Middle frontal gyrus (tissue), 1 donor: ENCODE data around the gene LRIT3.

ENCODE experiments used
- DNase-seq: peaks from one replicate; pipeline ENCODE4 v3.0.0-alpha.2; 2015; ENCODE audit warnings: low spot score; ENCODE audit errors: extremely low spot score

Gene LRIT3, protein sequence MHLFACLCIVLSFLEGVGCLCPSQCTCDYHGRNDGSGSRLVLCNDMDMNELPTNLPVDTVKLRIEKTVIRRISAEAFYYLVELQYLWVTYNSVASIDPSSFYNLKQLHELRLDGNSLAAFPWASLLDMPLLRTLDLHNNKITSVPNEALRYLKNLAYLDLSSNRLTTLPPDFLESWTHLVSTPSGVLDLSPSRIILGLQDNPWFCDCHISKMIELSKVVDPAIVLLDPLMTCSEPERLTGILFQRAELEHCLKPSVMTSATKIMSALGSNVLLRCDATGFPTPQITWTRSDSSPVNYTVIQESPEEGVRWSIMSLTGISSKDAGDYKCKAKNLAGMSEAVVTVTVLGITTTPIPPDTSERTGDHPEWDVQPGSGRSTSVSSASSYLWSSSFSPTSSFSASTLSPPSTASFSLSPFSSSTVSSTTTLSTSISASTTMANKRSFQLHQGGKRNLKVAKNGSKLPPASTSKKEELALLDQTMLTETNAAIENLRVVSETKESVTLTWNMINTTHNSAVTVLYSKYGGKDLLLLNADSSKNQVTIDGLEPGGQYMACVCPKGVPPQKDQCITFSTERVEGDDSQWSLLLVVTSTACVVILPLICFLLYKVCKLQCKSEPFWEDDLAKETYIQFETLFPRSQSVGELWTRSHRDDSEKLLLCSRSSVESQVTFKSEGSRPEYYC

DNA sequence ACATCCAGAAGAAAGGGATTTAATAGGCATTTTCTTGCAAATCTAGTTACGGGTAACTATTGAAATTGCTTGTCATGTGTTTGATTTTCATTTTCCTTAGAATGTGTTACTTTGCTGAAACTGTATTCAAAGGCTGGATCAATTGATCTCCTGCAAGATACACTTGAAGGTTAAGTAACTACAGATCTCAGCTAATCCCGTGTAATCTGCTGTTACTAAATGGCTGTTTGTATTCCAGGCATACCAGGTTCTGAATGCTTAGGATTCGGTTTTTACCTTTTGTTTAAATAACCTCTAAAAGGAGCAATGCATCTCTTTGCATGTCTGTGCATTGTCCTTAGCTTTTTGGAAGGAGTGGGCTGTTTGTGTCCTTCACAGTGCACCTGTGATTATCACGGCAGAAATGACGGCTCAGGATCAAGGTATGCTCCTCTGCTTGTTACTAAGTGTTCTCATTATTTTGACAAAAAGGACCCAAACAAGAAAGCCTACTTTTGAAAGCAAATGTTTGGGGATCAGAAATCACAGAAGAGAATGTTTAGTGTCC, at the start of gene LRIT3:
LRIT3 (plus strand) TSS at position 212 of the 547 bp plus-strand sequence; CDS start at position 307, 95 bp downstream.
- DNase-seq = no peak

DNA sequence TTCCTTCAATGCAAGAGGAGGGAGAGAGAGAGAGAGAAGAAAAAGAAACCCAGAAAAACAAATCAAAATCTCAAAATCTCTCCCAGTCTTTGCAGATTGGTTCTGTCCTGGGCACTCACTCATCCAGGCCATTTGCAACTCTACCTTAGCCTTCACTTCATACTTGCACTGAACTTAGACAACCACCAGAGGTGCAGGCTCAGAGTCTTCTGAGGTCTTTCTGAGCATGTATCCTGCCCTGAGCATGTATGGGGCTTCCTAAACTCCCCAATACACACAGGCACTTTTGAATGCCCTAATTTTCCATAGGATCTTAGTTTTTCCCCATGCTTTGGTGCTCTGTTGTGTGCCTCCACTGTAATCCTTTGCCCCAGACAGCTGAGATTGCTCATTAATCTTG, 49.0 kb upstream of the LRIT3 start:
- DNase-seq = no peak

DNA sequence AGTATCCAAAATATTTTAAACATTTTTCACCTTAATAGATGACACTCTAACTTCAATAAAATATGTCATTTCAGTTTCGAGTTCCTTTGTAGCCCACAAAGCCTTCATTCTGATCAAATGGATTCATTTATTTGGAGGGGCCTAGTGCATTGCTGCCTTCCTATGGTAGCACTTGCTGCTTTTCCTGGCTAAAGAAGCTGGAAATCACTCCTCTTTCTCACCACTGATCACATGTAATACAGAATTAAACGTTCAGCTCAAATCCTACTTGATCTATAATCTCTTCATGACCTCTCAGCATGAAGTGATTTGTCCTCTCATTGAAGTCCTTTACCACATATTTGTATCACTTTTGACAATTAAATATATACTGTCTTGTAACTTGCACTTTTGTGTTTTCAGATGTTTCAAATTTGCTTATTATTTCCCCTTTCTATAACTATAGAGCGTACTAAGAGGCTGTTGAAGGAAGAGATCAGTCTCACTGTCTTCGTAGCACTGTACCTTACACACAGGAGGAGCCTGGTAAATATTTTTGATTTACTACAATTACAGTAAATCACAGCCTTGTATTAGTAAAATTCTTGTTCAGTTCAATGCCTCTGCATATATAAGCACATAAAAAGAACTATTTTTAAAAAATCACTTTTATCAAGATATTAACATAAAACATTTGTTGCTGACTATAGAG, 46.7 kb upstream of the LRIT3 start:
- DNase-seq = no peak

DNA sequence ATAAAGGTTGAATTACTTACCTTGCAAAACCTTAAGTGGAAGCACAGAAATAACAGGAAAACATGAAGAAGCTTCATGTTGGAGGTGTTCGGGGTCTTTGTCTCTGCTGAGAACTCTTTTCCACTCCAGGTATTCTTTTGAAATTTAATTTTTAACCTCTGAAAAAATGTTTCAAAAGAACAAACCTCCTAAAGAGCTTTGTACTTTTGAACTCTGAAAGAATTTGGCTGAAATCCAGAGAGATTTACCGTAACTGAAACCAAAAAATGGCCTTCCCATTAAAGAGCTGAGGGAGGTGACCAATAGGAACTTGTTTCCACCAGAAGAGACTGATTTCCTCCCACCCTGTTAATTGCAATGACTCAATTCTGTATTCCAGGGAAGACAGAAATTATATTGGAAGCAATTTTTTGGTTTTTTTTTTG, 46.0 kb upstream of the LRIT3 start, which contains the start of gene CFI:
CFI (minus strand) TSS at position 105 of the 425 bp plus-strand sequence; CDS start at position 77, 28 bp downstream.
- no peak for DNase-seq

DNA sequence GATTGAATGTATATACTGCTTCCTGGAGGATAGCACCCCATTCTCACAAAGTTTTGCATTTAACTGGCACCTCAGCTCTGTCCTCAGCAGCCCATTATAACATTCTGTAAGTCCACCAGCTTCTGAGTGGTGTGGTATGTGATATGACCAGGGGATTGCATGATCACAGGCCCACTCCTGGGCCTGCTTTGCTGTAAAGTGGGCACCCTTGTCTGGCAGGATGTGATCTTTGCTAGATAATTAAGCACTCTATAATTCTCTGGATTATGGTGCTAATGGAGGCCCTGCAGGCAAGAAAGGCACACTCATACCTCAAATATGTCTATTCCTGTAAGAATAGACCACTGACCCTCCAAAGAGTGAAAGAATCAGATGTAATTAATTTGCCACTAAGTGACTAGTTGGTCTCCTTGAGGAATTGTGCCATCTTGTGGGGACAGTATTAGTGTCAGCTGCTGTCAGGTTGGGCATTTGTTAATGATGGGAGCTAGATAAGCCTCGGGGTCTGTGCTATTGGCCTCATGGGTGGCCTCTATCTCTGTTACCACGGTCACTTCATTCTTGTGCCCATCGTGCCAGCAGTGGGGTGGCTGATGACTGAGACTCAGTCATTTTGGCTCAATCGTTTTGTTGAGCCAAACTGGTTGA, 43.9 kb upstream of the LRIT3 start:
- DNase-seq = no peak

DNA sequence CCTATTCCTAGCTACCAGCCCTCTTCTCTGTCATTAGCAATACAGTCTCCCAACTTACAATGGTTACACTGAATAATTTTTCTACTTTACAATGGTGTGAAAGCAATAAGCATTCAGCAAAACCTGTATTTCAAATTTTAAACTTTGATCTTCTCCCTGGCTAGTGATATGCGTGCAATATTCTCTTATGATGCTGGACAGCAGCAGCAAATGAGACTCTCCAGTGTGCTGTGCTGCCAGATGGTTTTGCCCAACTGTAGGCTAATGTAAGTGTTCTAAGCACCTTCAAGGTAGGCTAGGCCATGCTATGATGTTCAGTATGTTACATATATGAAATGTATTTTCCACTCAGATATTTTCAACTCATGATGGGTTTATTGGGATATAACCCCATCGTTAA, 38.3 kb upstream of the LRIT3 start:
- DNase-seq = no peak

DNA sequence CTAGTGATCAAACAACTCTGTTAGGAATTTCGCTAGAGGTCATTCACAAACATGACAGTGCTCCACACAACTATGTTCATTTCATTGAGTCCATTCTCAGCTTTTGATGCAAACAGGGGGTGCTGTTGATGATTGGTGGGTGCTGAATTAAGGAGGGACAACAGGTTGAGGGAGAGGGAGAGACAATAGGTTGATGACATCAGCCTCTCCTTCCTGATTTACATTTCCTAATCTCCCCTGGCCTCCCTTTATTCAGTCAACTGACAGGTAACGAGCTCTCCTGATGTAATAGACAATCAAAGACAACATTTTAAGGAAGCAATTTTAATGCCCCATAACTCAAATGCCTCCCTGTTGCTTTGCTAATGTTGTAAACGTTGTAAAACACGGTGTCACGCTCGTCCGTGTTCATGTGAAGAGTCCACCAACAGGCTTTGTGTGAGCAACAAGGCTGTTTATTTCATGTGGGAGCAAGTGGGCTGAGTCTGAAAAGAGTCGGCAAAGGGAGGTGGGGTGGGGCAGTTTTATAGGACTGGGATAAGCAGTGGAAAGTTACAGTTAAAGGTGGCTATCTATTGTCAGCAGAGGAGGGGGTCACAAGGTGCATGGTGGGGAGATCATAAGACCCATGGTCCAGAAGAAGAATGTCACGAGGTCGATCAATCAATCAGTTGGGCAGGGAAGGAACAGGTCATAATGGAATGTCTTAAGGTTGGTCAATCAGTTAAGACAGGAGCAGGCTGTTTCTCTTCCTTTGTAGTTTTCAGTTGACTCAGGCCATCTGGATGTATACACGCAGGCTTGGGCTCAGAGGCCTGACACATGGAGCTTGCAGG, 37.1 kb upstream of the LRIT3 start:
- no peak for DNase-seq

DNA sequence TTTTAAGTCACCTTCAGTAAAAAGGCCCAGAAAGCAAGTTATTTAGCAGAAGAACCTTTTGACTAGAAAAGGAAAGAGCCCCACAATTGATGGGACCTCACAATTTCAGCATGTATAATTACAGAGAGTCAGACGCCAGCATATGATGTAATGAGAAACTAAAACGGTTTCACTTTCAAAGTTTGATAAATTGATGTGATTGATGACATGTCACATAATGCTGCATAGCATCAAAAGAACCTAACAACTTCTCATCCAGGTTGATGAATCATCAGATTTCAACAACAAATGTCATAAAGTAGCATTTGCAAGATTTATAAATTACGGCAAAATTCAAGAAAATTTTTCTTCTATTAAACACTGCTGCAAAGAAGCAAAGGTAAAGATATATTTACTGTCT, 36.2 kb upstream of the LRIT3 start:
- no peak for DNase-seq

DNA sequence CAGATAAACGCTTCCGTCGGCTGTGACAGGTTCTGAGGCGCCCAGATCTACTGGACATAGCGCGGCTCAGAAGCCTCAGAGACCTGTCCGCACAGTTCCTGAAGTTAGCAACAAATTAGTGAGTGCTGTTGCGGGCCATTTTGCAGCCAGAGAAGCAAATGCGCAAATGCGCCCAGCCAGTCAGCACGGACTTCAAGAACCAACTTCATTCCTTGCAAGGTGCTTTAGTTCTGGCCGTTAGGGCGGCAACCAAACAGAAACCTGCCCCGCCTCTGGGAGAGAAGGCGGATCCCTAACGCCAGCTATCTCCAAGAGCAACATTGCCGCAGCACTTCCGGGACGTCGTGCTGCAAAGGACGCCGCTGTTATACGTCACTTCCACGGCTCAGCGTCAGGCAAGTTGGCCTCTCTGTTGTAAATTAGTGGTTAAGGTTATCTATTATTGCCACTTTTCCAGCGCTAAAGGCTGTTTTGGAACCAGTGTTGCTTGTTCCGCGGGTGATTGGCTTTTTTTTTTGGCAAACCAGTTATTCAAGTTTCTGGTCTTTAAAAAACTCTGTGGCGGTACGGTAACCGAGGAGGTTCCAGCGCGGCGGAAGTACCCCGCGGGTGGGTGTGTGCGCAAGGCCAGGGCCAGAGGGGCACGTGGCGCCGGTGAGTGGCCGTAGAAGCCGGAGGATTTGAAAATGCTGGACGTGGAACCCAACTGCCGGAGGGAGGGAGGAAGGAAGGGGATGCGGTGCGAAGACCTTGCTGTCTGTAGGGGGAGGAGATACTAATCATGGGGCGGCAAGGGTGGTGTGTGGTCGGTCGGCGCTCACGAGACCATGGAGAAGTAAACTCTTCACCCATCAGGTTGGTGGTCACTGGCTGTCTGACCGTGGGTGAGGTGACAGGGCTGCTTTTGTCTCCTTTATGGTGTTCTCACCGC, 32.5 kb upstream of the LRIT3 start, which contains the start of gene GAR1:
GAR1 (plus strand) TSS at position 612 of the 931 bp plus-strand sequence. CDS start 403 bp downstream, outside the sequence.
- DNase-seq = peak; percentile 88

DNA sequence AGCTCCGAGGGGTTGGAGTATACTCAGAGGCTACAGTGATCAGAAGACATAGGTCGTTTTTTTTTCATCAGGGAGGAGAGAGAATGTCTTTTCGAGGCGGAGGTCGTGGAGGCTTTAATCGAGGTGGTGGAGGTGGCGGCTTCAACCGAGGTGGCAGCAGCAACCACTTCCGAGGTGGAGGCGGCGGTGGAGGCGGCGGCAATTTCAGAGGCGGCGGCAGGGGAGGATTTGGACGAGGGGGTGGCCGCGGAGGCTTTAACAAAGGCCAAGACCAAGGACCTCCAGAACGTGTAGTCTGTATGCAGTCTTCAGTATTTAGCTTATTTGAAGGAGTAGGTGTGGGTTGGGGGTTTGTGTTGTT, 31.8 kb upstream of the LRIT3 start:
- no peak for DNase-seq

DNA sequence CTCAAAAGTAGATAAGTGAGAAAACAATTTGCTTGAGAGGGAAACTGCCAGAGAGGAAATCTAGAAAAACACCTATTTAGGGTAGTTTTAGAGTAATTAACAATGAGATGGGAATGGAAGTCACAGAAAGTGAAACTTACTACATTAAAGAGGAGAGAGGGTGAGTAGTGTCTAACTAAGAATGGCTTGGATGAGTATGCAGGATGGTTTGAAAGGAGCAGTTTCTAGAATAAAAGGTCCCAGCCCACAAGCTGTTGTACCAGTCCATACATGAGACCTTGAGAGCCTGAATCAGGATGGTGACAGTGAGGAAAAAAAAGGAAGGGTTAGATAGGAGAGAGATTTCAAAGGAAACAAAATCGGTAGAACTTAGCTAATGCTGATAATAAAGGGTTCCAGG, 31.0 kb upstream of the LRIT3 start:
- no peak for DNase-seq

DNA sequence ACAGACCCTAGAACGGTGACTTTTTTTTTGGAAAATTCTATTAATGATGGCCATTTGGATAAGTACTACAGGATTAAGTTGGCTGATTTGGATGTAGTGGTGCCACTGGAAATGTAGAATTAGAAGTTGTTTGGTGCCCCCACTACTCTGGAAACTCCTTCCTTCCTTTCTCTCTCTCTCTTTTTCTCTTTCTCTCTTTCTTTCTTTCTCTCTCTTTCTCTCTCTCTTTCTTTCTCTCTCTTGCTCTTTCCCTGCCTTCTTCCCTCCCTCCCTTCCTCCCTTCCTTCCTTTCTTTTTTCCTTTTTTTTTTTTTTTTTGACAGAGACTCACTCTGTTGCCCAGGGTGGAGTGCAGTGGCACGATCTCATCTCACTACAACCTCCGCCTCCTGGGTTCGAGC, 29.6 kb upstream of the LRIT3 start:
- DNase-seq = no peak

DNA sequence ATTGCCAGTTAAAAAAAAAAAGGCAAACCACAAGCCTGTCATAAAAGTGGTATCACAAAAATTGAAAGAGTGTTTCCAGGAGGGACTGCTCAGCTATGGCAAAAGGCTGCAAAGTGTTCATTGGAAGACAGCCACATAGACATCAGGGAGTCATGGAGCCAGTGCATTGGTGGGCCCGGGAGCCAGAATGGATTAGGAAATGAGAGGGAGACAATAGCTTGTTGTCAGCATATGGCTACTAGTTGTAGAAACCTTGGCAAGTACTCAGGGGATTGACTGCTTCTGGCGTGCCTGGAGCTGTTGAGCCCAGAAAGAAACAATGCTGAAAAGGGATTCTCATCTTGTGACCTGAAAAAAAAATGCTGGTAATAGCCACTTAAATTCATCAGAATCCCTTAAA, 27.3 kb upstream of the LRIT3 start:
- no peak for DNase-seq

DNA sequence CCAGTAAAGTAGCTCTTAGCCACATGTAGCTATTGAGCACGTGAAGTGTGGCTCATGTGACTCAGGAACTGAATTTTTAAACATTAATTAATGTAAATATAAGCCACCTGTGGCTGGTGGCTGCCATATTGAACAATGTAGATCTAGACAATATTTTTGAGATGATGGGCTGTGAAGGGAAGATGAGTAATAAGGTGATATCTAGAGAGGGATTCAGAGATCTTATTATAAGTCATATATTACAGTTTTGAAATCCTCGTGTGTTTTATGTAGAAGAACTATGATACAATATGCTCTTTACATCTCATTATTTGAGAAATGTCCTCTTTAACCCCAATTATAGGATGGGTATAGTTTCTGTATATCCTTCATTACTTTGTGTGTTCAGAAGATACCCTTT, 26.7 kb upstream of the LRIT3 start:
- no peak for DNase-seq

DNA sequence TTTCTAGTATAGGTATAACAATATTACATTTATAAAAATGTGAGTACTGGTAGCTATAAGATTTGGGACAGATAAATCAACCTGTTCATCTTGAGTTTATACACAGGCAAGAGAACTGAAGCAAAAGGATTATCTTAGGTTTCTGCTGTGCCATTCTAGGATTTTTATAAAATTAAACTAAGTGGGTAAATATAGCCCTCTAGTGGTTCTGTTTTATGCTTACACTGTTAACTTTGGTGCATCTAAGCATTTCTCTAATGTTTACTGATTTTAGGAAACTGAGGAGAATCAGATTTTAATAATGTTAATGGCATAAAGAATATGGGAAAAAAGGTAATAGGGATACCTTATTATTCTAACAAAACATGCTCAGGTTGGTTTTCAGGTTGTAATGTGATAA, 21.2 kb upstream of the LRIT3 start:
- DNase-seq = peak; percentile 21

DNA sequence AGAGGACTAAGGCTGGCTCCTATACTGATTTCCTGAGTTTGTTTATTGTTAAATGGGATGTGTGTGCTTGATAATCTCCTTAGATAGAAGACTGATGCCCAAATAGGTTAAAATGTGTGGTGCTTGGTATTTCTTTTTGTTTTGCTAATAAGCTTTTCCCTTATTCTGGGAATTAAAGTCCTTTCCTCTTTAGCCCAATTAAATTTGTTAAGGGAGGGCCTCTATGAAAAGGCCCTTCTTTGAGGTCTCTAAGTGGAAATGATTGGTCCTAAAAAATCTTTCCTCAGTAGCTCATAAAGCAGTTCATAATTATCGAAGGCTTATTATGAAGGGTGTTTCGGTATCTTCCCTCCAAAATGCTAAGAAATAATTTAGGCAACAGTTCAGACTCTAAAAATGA, 20.2 kb upstream of the LRIT3 start, which contains the start of gene RRH:
RRH (plus strand) TSS at position 301 of the 400 bp plus-strand sequence; CDS start at position 357, 56 bp downstream.
- DNase-seq = no peak

DNA sequence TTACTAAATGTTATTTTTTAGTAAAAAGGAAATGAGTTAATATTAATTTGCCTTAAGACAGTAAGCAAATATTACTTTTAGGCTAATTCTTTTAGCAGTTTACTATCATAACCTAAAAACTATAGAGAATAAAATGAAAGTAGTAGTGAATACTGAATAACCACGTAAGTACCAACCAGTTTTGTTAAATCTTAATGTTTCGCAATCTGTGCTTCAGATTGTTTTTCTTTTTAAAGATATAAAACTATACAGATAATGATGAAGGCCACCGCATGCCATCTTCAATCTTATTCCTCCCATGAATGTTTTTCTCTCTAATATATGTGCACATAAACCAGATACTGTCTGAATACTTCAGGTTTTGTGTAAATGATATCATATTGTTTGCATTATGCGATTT, 14.2 kb upstream of the LRIT3 start:
- DNase-seq = no peak

DNA sequence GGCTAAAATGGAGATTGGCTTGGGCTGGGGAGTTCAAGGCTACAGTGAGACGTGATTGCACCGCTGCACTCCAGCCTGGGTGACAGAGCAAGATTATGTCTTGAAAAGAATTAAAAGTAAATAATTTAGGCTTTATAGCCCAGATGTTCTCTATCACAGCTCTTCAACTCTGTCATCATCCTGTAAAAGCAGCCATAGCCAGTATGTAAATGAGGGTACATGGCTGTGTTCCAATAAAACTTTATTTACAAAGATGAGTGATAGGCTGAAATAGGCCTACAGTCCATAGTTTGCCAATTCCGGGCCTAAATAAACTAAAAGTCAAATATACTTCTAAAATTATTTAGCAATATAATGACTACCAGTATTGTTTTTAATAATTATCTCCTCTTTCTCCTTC, 10.9 kb upstream of the LRIT3 start:
- no peak for DNase-seq
